Measurements from ENCODE around the gene BMI1.

DNA sequence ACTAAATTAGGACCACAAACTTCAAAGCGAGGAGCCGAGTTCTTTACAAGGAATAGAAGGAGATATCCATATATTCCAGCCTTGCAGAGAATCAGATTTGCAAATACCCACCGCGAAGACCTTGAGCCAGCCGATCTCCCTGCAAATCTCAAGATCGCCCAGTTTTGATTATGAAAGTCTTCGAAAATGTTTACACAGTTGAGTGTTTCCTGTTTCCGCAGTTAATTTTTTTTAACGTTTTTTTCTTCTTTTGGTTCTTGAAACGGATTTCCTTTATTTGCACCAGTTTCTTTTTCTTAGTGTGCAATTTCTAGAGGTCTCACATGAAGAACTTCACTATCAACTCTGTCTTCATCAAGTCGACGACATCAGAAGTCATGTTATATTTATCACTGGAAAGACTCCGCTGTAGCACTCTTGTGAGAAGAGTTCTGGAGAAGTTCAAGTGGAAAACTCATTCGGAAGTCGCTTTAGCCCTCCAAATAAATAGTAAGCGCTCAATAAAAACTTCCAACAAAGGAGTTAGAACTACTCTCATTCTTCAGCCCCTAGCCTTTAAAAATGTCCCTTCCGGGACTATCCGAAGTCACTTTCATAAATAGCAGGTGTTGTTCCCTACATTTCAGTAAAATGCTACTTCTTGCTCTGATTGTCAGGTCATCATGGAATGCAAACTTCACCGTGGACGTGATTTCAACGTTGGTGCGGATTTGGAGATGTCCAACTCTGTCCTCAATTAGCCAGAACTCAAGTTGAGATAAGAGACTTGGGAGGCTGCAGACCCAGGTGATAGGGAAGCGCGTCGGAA lies 12.5 kb downstream of the BMI1 start:
- TF ChIP-seq ZFP3 (CRISPR knock-in tag; IDR thresholded peaks at IDR 0.05) (no peak), ARNTL (CRISPR knock-in tag; IDR thresholded peaks at IDR 0.05; ENCODE audit: borderline replicate concordance, low read depth) (no peak), ZNF8 (CRISPR knock-in tag; IDR thresholded peaks at IDR 0.05) (no peak), TCF4 (CRISPR knock-in tag; IDR thresholded peaks at IDR 0.05; ENCODE audit: borderline replicate concordance) (no peak), CSDC2 (CRISPR knock-in tag; IDR thresholded peaks at IDR 0.05) (no peak), ZNF565 (CRISPR knock-in tag; conservative IDR thresholded peaks at IDR 0.05; ENCODE audit: low read depth) (no peak)
- TF ChIP-seq, protein P1, sequence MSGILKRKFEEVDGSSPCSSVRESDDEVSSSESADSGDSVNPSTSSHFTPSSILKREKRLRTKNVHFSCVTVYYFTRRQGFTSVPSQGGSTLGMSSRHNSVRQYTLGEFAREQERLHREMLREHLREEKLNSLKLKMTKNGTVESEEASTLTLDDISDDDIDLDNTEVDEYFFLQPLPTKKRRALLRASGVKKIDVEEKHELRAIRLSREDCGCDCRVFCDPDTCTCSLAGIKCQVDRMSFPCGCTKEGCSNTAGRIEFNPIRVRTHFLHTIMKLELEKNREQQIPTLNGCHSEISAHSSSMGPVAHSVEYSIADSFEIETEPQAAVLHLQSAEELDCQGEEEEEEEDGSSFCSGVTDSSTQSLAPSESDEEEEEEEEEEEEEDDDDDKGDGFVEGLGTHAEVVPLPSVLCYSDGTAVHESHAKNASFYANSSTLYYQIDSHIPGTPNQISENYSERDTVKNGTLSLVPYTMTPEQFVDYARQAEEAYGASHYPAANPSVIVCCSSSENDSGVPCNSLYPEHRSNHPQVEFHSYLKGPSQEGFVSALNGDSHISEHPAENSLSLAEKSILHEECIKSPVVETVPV (CRISPR knock-in tag; IDR thresholded peaks at IDR 0.05) = no peak
- TF ChIP-seq, protein P2, sequence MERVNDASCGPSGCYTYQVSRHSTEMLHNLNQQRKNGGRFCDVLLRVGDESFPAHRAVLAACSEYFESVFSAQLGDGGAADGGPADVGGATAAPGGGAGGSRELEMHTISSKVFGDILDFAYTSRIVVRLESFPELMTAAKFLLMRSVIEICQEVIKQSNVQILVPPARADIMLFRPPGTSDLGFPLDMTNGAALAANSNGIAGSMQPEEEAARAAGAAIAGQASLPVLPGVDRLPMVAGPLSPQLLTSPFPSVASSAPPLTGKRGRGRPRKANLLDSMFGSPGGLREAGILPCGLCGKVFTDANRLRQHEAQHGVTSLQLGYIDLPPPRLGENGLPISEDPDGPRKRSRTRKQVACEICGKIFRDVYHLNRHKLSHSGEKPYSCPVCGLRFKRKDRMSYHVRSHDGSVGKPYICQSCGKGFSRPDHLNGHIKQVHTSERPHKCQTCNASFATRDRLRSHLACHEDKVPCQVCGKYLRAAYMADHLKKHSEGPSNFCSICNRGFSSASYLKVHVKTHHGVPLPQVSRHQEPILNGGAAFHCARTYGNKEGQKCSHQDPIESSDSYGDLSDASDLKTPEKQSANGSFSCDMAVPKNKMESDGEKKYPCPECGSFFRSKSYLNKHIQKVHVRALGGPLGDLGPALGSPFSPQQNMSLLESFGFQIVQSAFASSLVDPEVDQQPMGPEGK (CRISPR knock-in tag; IDR thresholded peaks at IDR 0.05; ENCODE audit: borderline replicate concordance) = no peak
